Brain microvascular endothelial cell (primary cell): Measurements from ENCODE around the gene RNF26.

ENCODE experiments used
- DNase-seq: peaks from one replicate; pipeline ENCODE4 v3.0.0-alpha.2; 2020
- H3K27ac ChIP-seq: fragments of 250-450 bp; sonication (Bioruptor Pico); 2 replicates; pipeline ENCODE4 v1.5.1; 2020; ENCODE audit warnings: mild to moderate bottlenecking, moderate library complexity
- H3K27me3 ChIP-seq: fragments of 250-450 bp; sonication (Bioruptor Pico); replicated peaks from 2 replicates; pipeline ENCODE4 v1.5.1; 2020; ENCODE audit warnings: mild to moderate bottlenecking
- H3K36me3 ChIP-seq: fragments of 250-450 bp; sonication (Bioruptor Pico); replicated peaks from 2 replicates; pipeline ENCODE4 v1.5.1; 2020; ENCODE audit warnings: mild to moderate bottlenecking
- H3K4me3 ChIP-seq: 2 replicates; pipeline ENCODE4 v1.5.1; 2011; ENCODE audit warnings: low read depth, mild to moderate bottlenecking, control low read depth, low read length, moderate library complexity
- in situ Hi-C: cut with HindIII; loops from 2 replicates; pipeline ENCODE4 v1.10.0; 2017; ENCODE audit warnings: low sequenced_read_pairs, low pct_ligation_motif_present
- TF ChIP-seq, protein P1 (sequence below): IDR thresholded peaks from 2 replicates; pipeline ENCODE4 v1.5.1; 2011; ENCODE audit warnings: low read depth, mild to moderate bottlenecking, moderate library complexity, low read length, control low read depth, inconsistent platforms; ENCODE audit errors: missing control alignments

RNF26 gene

GRCh38 chr11:119374632-119375336, 40.5 kb downstream of the RNF26 start:
- Histone ChIP-seq H3K4me3 (no peak overlapping the region), H3K36me3 (no peaks in the 10 kb centered on the region), H3K27me3 (no peaks in the 10 kb centered on the region), H3K27ac (no peak overlapping the region)
- in situ Hi-C loops: no loop called here
- TF ChIP-seq, protein P1, sequence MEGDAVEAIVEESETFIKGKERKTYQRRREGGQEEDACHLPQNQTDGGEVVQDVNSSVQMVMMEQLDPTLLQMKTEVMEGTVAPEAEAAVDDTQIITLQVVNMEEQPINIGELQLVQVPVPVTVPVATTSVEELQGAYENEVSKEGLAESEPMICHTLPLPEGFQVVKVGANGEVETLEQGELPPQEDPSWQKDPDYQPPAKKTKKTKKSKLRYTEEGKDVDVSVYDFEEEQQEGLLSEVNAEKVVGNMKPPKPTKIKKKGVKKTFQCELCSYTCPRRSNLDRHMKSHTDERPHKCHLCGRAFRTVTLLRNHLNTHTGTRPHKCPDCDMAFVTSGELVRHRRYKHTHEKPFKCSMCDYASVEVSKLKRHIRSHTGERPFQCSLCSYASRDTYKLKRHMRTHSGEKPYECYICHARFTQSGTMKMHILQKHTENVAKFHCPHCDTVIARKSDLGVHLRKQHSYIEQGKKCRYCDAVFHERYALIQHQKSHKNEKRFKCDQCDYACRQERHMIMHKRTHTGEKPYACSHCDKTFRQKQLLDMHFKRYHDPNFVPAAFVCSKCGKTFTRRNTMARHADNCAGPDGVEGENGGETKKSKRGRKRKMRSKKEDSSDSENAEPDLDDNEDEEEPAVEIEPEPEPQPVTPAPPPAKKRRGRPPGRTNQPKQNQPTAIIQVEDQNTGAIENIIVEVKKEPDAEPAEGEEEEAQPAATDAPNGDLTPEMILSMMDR: no peak
- DNase-seq: no peak

DNA sequence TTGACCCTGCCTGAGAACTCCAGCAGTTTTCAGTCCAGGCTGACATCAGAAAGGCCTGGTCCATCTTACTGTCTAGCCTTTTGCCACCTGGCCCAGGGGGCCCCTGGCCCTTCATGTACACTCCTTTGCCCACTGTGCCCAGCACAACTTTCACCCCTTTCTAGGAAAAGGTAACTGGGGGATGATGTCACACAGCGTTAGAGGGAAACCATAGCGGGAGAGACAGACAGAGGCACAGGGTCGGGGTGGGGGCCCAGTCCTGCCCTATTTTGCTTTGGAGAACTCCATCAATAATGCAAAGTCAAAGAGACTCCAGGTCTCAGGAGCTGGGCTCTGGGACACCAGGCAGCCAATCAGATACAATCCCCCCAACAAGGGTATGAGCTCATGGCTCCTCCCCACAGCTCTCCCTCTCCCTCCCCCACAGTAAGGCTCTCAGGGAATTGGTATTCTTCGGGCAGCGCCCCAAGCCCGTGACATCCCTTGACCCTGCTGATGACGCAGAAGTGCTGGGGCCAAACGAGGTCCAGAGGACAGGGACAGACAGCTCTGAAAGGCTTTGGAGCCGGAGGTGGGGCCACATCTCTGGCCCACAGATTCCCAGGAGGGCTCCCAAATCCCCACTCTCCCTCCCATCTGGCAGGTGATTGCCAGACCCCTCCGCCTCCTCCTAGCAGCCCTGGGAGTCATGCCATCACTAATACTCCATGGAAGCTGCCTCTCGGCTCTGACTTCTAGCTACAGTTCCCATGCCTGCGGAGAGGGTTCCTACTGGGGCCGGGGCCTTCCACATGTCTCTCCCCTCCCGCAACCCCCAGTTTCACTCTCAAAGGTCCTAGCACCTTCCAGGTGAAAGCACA, 41.2 kb downstream of the RNF26 start:
- Histone ChIP-seq H3K27ac (no peak overlapping the region), H3K4me3 (no peak overlapping the region), H3K36me3 (no peaks in the 10 kb centered on the region), H3K27me3 (no peaks in the 10 kb centered on the region)
- DNase-seq: peak; percentile 27
- in situ Hi-C loops: no loop called here
- TF ChIP-seq, protein P1: no peak

DNA sequence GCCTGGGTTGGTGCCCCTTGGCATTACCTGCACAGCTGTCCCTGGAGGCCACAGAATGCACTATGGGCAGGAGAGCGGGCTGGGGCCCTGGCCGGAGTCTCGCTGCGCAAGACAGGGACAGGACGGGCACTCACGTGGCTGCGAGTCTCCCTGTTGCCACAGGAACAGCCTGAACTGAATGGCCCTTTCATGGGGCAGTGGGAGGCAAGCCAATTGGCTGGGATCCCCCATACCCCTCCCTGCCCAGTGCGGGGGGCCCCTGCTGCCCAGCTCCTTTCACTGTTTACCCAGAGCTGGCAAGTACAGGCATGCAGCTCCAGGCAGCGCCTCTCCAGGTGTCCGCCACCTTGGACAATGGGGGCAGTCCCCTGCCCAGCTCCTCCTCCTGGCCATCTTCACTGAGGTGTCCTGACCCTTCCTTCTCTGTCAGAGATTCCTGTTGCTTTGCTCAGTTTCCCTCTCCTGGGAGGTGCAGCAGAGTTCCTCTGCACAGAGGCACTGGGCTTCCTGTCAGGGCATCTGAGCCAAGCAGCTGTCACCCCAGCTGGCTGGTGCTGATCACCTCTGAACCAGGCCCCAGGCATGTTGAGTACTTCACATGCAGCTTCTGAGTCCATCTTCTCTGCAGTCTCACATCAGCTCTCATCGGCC, 42.0 kb downstream of the RNF26 start:
- Histone ChIP-seq H3K36me3 (no peaks in the 10 kb centered on the region), H3K27me3 (peaks cover 4% of the 10 kb centered on the region), H3K27ac (no peak overlapping the region), H3K4me3 (no peak overlapping the region)
- in situ Hi-C loops: no loop called here
- TF ChIP-seq, protein P1: no peak
- no peak for DNase-seq

DNA sequence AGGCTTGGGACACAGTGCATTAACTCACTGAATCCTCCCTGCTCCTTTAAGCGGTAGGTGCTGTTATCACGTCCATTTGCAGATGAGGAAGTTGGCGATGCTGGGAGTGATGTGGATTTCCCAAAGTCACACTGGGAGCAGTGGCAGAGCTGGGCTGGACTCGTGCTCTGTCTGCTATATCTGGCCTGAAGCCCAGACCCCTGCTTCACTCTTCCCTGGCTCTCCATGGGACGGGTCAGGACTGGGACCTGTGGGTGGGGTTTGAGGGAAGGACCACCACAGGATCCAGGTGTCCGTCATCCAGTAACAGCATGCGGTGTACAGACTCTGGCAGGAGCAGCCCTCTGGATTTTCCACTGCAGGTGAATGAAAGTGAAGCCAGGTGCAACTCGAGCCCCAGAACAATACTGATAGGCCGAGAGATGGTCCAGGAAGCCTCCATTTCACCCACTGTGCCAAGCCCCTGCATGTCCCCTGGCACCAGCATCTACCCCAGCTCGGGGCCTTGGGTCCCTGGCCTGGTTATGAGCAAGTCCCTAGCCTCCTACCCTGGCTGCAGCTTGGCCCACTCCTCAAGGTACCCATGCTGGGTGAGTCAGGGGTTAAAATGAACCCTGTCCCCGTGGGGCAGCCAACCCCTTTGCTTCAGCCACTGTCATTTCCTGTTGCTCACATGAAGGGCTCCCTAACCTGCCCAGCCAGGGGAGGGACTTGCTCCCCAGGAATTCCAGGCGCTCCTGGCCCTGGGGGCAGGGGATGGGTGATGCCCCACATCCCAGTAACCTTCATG, 43.0 kb downstream of the RNF26 start:
- no peak for DNase-seq
- in situ Hi-C loops: no loop called here
- TF ChIP-seq, protein P1: no peak
- no peaks in the 10 kb centered on the region for H3K36me3 ChIP-seq
- H3K27me3 ChIP-seq: peaks cover 4% of the 10 kb centered on the region
- H3K27ac ChIP-seq: no peak overlapping the region
- H3K4me3 ChIP-seq: no peak overlapping the region

DNA sequence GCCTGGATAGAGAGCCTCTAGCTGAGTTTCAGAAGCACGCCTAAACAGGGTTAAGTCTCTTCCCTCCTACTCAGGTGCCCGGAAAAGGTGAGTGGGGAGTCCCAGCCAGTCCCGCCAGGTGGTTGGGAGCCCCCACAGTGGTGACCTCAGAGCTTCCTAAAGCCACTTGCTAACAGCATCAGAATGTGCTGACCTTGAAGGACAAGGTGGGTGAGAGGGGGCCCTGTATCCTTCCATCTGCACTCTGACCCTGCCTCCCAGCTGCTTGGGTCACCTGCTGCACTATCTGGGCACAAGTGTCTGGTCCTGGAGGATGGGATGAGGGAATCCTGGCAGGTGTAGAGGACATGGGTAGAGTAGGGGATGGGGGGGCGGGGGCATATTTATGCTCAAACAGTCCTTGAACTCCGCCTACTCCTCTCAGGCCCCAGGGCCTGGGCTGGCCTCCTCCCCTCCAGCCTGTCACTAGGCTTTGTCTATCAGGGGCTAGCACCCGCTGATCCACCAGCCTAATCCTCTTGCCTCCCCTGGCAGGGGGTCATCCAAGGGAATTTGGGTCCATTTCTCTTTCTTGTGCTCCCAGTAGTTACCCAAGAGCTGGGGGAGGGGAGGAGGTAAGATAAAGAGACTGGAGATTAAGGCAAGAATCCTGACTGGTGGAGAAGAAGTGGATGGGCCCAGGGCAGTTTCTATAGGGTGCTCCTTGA, 43.8 kb downstream of the RNF26 start:
- no peak overlapping the region for H3K27ac ChIP-seq
- H3K4me3 ChIP-seq: no peak overlapping the region
- H3K36me3 ChIP-seq: no peaks in the 10 kb centered on the region
- peaks cover 4% of the 10 kb centered on the region for H3K27me3 ChIP-seq
- in situ Hi-C loops: no loop called here
- TF ChIP-seq, protein P1: no peak
- no peak for DNase-seq
